Body of pancreas (tissue), 4 donors: ENCODE data around the gene AKAP6. TPM values are rescaled to one million over a fixed set of nuclear protein-coding genes. Genes with fewer than 3 reads are reported as not detected.

Source experiments
- ATAC-seq: fragments of 150-250 bp; one replicate; pipeline ENCODE4 v1.9.1; 2016
- DNase-seq, 4 donors: peaks; one replicate each; pipeline ENCODE4 v3.0.0-alpha.2; 2019
- H3K27ac ChIP-seq, 4 donors: fragments of 200-600 bp; sonication (generic); 1 replicate in 3 of 4; 2 replicates in 1 of 4; pipeline versions ENCODE4 v1.5.1 to v1.6.1; 2016 to 2019; ENCODE audit warnings: mild to moderate bottlenecking in 1 of 4, mixed read lengths in 1 of 4, moderate library complexity in 1 of 4
- H3K27me3 ChIP-seq, 2 donors: fragments of 200-600 bp; sonication (generic); one replicate each; pipeline ENCODE4 v1.6.0; 2016; ENCODE audit warnings: mild to moderate bottlenecking in 1 of 2
- H3K36me3 ChIP-seq, 2 donors: fragments of 200-600 bp; sonication (generic); replicated peaks in 1 of 2; 2 replicates each; pipeline ENCODE4 v1.5.1; 2016; ENCODE audit warnings: low read depth in 2 of 2; ENCODE audit not compliant: insufficient read depth in 1 of 2
- H3K4me1 ChIP-seq: fragments of 200-600 bp; sonication (generic); one replicate; pipeline ENCODE4 v1.6.0; 2016
- H3K4me3 ChIP-seq, 2 donors: fragments of 200-600 bp; sonication (generic); 1 replicate in 1 of 2; 2 replicates in 1 of 2; pipeline ENCODE4 v1.5.1; 2016 to 2019
- H3K9me3 ChIP-seq, 3 donors: fragments of 200-600 bp; sonication (generic); 1 replicate in 2 of 3; 2 replicates in 1 of 3; pipeline ENCODE4 v1.5.1; 2016
- CTCF ChIP-seq, 7 experiments: fragments of 450-650 bp in 4 of 7; fragments of 200-600 bp in 3 of 7; sonication (generic) in 3 of 7; IDR thresholded peaks; one replicate each; pipeline ENCODE4 v1.5.1; 2016 to 2019; ENCODE audit warnings: antibody characterized with exemption in 7 of 7
- POLR2A ChIP-seq, 3 donors: fragments of 450-650 bp; IDR thresholded peaks; one replicate each; pipeline ENCODE4 v1.6.1; 2016; ENCODE audit warnings: antibody characterized with exemption in 3 of 3, mild to moderate bottlenecking in 2 of 3
- WGBS, 2 donors: methylation state at CpG; one replicate each; pipeline ENCODE4 v1.1.5; 2017; 5-methylcytosine and 5-hydroxymethylcytosine counted together
- intact Hi-C: fragments of 100-400 bp; cut with DNase I; formaldehyde crosslinking; loops from one replicate; pipeline ENCODE4 v1.15.1; 2023
- total RNA-seq, 2 donors: library from RNA; depleted of rRNA; stranded (reverse); fragments of >200 nt; gene quantifications; one replicate each; pipeline ENCODE4 v1.1.0, GENCODE V29; 2016

Gene AKAP6
- total RNA-seq, 2 donors from 2014 or later = 2.0 to 2.9 TPM

DNA sequence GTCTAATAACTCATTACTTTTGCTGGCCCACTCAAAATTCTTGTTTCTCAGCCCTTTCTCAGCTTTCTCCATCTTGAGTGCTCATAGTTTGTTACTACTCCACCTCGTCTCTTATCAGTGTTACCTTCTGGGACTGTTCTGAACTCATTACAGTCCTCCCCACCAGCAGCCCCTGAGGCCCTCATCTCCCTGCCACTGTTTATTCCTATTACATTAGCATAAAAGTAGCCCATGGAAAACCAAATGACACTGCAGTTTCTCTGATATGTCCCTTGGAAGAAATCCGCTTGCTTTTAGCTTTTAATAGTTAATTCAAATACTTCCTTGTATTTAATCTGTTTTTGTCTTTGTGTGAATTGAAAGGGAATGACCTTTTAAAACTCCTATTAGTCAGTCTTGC, 7.6 kb downstream of the AKAP6 start:
- intact Hi-C loops = no loop called here
- H3K4me1 ChIP-seq = peaks cover 7% of the 10 kb centered on the region
- no peaks in the 10 kb centered on the region for H3K36me3 ChIP-seq
- no peaks in the 10 kb centered on the region for H3K9me3 ChIP-seq
- no peaks in the 10 kb centered on the region for H3K27me3 ChIP-seq
- TF ChIP-seq POLR2A (IDR thresholded peaks at IDR 0.05) (no peak), CTCF (IDR thresholded peaks at IDR 0.05) (no peak)
- WGBS, 2 donors = 80 to 94% methylated on average over 2 of the region's 2 CpGs
- no peak overlapping the region for H3K27ac ChIP-seq
- DNase-seq = no peak
- H3K4me3 ChIP-seq = no peak overlapping the region
- ATAC-seq = no peak

GRCh38 chr14:32337759-32338158, 8.7 kb downstream of the AKAP6 start:
- Histone ChIP-seq H3K36me3 (no peaks in the 10 kb centered on the region), H3K4me3 (no peak overlapping the region), H3K27me3 (no peaks in the 10 kb centered on the region), H3K9me3 (no peaks in the 10 kb centered on the region), H3K4me1 (peaks cover 6% of the 10 kb centered on the region), H3K27ac (no peak overlapping the region)
- DNase-seq (no peak), ATAC-seq (no peak)
- intact Hi-C loops = no loop called here
- WGBS, 2 donors = 69 to 82% methylated on average over 1 of the region's 1 CpG
- TF ChIP-seq CTCF (IDR thresholded peaks at IDR 0.05) = no peak
- no peak for TF ChIP-seq POLR2A (IDR thresholded peaks at IDR 0.05)

DNA sequence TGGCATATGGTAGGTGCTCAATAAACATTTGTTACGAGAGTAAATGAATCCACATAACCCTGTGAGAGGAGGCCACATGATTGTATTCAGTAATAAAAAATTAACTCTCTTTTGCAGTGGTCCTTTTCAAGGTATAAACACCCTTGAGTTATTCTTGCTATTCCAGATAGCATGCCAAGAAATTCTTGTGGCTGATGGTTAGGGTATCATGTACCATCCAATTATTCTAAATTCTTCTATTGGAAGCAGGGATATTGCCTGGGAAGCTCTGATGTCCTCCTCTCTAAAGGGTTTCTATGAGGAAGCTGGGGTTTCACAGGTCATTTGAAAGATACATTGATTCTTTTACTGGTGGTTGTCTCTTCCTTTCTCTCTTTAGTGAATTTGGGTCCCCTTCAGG, 10.1 kb downstream of the AKAP6 start:
- Histone ChIP-seq H3K9me3 (no peaks in the 10 kb centered on the region), H3K36me3 (no peaks in the 10 kb centered on the region), H3K27ac (no peak overlapping the region), H3K27me3 (no peaks in the 10 kb centered on the region), H3K4me3 (no peak overlapping the region), H3K4me1 (no peaks in the 10 kb centered on the region)
- intact Hi-C loops = no loop called here
- WGBS, 2 donors = 86 to 93% methylated on average over 1 of the region's 1 CpG
- ATAC-seq (no peak), DNase-seq (no peak)
- TF ChIP-seq CTCF (IDR thresholded peaks at IDR 0.05) = no peak
- TF ChIP-seq POLR2A (IDR thresholded peaks at IDR 0.05) = no peak

GRCh38 chr14:32341947-32342846, 13.1 kb downstream of the AKAP6 start:
- DNase-seq (no peak), ATAC-seq (no peak)
- Histone ChIP-seq H3K9me3 (no peaks in the 10 kb centered on the region), H3K27ac (no peak overlapping the region), H3K4me1 (no peaks in the 10 kb centered on the region), H3K4me3 (no peak overlapping the region), H3K27me3 (no peaks in the 10 kb centered on the region), H3K36me3 (no peaks in the 10 kb centered on the region)
- 88 to 95% methylated on average over 2 of the region's 2 CpGs for WGBS, 2 donors
- no peak for TF ChIP-seq CTCF (IDR thresholded peaks at IDR 0.05)
- no peak for TF ChIP-seq POLR2A (IDR thresholded peaks at IDR 0.05)
- intact Hi-C loops = no loop called here

GRCh38 chr14:32342847-32343194, 13.7 kb downstream of the AKAP6 start:
- intact Hi-C loops = no loop called here
- H3K36me3 ChIP-seq = no peaks in the 10 kb centered on the region
- ATAC-seq (no peak), DNase-seq (no peak)
- no peak overlapping the region for H3K27ac ChIP-seq
- H3K9me3 ChIP-seq = no peaks in the 10 kb centered on the region
- TF ChIP-seq CTCF (IDR thresholded peaks at IDR 0.05) (no peak), POLR2A (IDR thresholded peaks at IDR 0.05) (no peak)
- H3K27me3 ChIP-seq = no peaks in the 10 kb centered on the region
- 46 to 52% methylated on average over 2 of the region's 2 CpGs for WGBS, 2 donors
- no peaks in the 10 kb centered on the region for H3K4me1 ChIP-seq
- H3K4me3 ChIP-seq = no peak overlapping the region
